Osteoblast (primary cell): ENCODE data around the gene KLK8. TPM values are rescaled to one million over a fixed set of nuclear protein-coding genes. Genes with fewer than 3 reads are reported as not detected.
"Not testable (repeated sequence)": the region's sequence is repeated elsewhere in the genome, so short reads cannot be mapped to it uniquely, and the experiment has no call there.

Experiments used
- DNase-seq: peaks from one replicate; pipeline ENCODE4 v3.0.0; 2011; ENCODE audit warnings: low spot score, mixed read lengths; ENCODE audit not compliant: insufficient read length; ENCODE audit errors: missing footprints
- H2AFZ ChIP-seq: 2 replicates; pipeline ENCODE4 v1.6.0; 2011; ENCODE audit warnings: mild to moderate bottlenecking, low read length
- H3K27ac ChIP-seq: 2 replicates; pipeline ENCODE4 v1.5.1; 2011; ENCODE audit warnings: mild to moderate bottlenecking, low read depth, low read length, moderate library complexity
- H3K27me3 ChIP-seq: 2 replicates; pipeline ENCODE4 v1.6.0; 2012; ENCODE audit warnings: mild to moderate bottlenecking, control low read depth, inconsistent platforms, low read length, moderate library complexity; ENCODE audit not compliant: insufficient read depth
- H3K36me3 ChIP-seq: 2 replicates; pipeline ENCODE4 v1.5.1; 2011; ENCODE audit warnings: mild to moderate bottlenecking, low read length, control low read depth, moderate library complexity; ENCODE audit not compliant: insufficient read depth
- H3K4me1 ChIP-seq: 2 replicates; pipeline ENCODE4 v1.5.1; 2011; ENCODE audit warnings: mild to moderate bottlenecking, low read length, control low read depth, moderate library complexity; ENCODE audit not compliant: insufficient read depth
- H3K4me2 ChIP-seq: 2 replicates; pipeline ENCODE4 v1.6.0; 2011; ENCODE audit warnings: mild to moderate bottlenecking, low read length; ENCODE audit not compliant: insufficient read depth
- H3K4me3 ChIP-seq: fragments of 200-600 bp; sonication (generic); 3 replicates; pipeline ENCODE4 v1.5.1; 2012; ENCODE audit warnings: mild to moderate bottlenecking, low read length, inconsistent platforms; ENCODE audit not compliant: insufficient read depth
- H3K79me2 ChIP-seq: 2 replicates; pipeline ENCODE4 v1.6.0; 2012; ENCODE audit warnings: mild to moderate bottlenecking, low read length, control low read depth, inconsistent platforms; ENCODE audit not compliant: insufficient read depth
- H3K9me3 ChIP-seq: 2 replicates; pipeline ENCODE4 v1.5.1; 2011; ENCODE audit warnings: low read depth, low read length, control low read depth
- H4K20me1 ChIP-seq: 2 replicates; pipeline ENCODE4 v1.6.0; 2012; ENCODE audit warnings: mild to moderate bottlenecking, low read length, control low read depth; ENCODE audit not compliant: insufficient read depth
- total RNA-seq: library from RNA; depleted of rRNA; stranded (reverse); fragments of >200 nt; gene quantifications from 2 replicates; pipeline ENCODE4 v1.2.3, GENCODE V29; 2012
- TF ChIP-seq, protein P1 (sequence below): IDR thresholded peaks from 2 replicates; pipeline ENCODE4 v1.5.1; 2011; ENCODE audit warnings: mild to moderate bottlenecking, low read depth, low read length, moderate library complexity; ENCODE audit errors: extremely low read depth

Gene KLK8
- total RNA-seq, 1 donor: not detected

DNA sequence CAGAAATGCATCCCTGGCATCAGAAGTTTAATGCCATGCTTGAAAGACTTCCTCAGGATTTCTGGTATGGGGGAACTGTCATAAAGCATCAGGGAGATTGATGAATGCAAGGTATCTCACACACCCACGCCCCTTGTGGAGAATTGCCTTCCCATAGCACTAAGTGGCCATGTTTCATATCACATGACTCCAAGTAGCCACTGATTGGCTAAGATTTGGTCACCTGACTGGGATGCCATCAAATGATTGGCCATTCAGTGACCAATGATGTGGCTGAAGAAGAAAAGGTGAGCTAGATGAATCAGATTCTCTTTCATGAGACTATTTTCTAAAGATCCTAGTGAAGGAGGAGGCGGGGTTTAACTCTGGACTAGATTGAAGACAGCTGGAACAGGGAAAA, 7.3 kb downstream of the KLK8 start:
- Histone ChIP-seq H3K9me3 (no peaks in the 10 kb centered on the region), H3K79me2 (no peaks in the 10 kb centered on the region), H3K4me3 (no peak overlapping the region), H2AFZ (no peak overlapping the region), H4K20me1 (no peaks in the 10 kb centered on the region), H3K4me2 (no peak overlapping the region), H3K27ac (no peak overlapping the region), H3K4me1 (no peaks in the 10 kb centered on the region), H3K27me3 (no peaks in the 10 kb centered on the region), H3K36me3 (no peaks in the 10 kb centered on the region)
- TF ChIP-seq, protein P1, sequence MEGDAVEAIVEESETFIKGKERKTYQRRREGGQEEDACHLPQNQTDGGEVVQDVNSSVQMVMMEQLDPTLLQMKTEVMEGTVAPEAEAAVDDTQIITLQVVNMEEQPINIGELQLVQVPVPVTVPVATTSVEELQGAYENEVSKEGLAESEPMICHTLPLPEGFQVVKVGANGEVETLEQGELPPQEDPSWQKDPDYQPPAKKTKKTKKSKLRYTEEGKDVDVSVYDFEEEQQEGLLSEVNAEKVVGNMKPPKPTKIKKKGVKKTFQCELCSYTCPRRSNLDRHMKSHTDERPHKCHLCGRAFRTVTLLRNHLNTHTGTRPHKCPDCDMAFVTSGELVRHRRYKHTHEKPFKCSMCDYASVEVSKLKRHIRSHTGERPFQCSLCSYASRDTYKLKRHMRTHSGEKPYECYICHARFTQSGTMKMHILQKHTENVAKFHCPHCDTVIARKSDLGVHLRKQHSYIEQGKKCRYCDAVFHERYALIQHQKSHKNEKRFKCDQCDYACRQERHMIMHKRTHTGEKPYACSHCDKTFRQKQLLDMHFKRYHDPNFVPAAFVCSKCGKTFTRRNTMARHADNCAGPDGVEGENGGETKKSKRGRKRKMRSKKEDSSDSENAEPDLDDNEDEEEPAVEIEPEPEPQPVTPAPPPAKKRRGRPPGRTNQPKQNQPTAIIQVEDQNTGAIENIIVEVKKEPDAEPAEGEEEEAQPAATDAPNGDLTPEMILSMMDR: no peak
- no peak for DNase-seq

DNA sequence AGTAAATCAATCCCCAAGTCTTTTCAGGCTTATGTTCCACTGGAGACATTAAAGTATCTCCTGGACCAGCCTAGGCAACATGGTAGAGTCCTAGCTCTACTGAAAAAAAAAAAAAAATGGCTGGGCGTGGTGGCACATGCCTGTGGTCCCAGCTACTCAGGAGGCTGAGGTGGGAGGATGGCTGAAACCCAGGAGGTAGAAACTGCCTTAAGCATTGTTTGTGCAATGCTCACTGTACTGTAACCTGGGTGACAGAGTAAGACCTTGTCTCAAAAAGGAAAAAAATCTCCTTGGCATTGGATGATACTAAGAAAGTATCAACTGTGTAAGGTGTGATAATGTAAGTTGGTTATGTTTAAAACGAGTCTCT, 8.8 kb downstream of the KLK8 start:
- Histone ChIP-seq H3K27me3 (no peaks in the 10 kb centered on the region), H3K9me3 (no peaks in the 10 kb centered on the region), H4K20me1 (no peaks in the 10 kb centered on the region), H2AFZ (no peak overlapping the region), H3K36me3 (no peaks in the 10 kb centered on the region), H3K4me2 (no peak overlapping the region), H3K4me3 (no peak overlapping the region), H3K79me2 (no peaks in the 10 kb centered on the region), H3K27ac (no peak overlapping the region), H3K4me1 (no peaks in the 10 kb centered on the region)
- TF ChIP-seq, protein P1: no peak
- DNase-seq: no peak

DNA sequence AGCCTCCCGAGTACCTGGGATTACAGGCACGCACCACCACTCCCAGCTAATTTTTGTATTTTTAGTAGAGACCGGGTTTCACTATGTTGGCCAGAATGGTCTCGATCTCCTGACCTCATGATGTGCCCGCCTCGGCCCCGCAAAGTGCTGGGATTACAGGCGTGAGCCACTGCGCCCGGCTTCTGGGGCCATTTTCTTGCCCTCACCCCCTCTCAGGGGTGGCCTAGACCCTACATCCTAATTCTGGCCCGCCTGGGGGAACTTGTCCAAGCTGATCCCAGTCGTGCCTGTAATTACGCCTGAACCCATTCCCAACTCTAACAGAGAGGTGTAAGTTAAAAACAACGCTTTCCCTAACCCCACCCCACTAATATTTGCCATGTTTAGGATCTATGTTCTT, 17.0 kb downstream of the KLK8 start:
- H4K20me1 ChIP-seq, DNase-seq, H3K27me3 ChIP-seq, H3K4me3 ChIP-seq, H3K79me2 ChIP-seq, H3K36me3 ChIP-seq, H3K4me1 ChIP-seq, H2AFZ ChIP-seq, H3K4me2 ChIP-seq, H3K27ac ChIP-seq, H3K9me3 ChIP-seq: not testable (repeated sequence)

DNA sequence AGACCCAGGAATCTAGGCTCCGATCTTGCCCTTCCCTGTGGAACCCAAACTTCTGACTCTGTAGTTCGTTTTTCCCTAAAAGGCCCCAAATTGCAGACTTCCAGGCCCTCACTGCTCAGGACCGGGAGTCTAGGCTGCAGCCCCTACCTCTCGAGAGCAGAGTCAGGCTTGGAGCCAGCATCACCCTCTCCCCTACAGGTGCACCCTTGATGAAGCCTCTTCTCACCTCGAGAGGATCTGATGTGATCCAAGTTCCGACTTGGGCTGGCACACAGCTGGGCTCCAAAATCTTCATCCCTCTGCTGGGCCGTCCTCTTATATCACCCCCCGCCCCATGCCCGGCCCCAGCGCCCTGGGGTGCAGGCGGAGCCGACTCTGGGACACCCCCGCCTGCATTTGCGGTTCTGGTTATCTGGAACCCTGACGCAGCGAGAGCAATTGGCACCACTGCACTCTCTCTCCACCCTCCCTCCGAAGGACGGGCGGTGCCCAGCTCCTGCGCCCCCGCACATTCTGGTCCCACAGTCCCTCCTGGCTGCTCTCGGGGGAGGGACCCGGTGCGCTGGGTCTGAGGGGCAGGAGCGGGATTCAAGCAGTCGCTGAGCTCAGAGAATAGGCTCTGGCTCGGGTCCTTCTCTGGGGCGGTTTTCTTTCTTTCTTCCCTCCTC, 17.6 kb downstream of the KLK8 start, which contains the start of gene KLK7:
Gene KLK7 (minus strand): TSS at position 293 of the 668 bp plus-strand sequence. CDS start 1,518 bp downstream, outside the sequence.
- Histone ChIP-seq H2AFZ (no peak within 1 kb of the TSS), H3K27ac (no peak within 1 kb of the TSS), H3K9me3 (no peaks in the 10 kb centered on the region), H3K36me3 (no peaks in the 10 kb centered on the region), H3K4me2 (no peak within 1 kb of the TSS), H3K4me3 (no peak within 1 kb of the TSS), H3K27me3 (no peaks in the 10 kb centered on the region), H3K79me2 (no peaks in the 10 kb centered on the region), H4K20me1 (no peaks in the 10 kb centered on the region), H3K4me1 (no peaks in the 10 kb centered on the region)
- DNase-seq: no peak
- TF ChIP-seq, protein P1: no peak
